GM19395 (cell line): Measurements from ENCODE around the gene TSFM.

Source experiments
- ATAC-seq: cut with Tn5 transposase; IDR thresholded peaks from one replicate; pipeline ENCODE4 v1.9.1; 2021; ENCODE audit warnings: mild to moderate bottlenecking, moderate library complexity; ENCODE audit not compliant: unreplicated experiment

TSFM gene

GRCh38 chr12:57782608-57783465, at the start of gene TSFM:
Gene TSFM (plus strand): TSS chr12:57782787. CDS start chr12:57782802, 15 bp downstream.
- peak; percentile 93 for ATAC-seq

DNA sequence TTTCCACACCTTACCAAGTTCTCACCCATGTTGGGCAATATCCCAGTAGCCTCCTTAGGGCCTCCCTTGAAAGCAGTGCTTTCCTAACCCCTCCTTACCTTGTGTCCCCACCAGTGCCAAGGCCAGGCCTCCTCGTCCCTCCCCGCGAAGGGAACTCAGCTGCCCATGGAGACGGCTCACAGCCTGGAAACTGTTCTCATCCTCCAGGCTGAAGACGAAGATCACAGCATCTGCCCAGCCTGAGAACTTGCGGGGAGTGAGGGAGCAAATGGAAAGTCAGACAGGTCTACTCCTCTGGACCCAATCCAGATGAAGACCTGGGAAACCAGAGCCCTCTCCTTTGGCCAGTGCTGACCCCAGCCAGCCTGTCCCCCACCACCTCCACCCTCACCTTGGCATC, 48.7 kb upstream of the TSFM start:
- ATAC-seq = no peak

GRCh38 chr12:57734591-57734990, 48.0 kb upstream of the TSFM start:
- ATAC-seq = no peak

DNA sequence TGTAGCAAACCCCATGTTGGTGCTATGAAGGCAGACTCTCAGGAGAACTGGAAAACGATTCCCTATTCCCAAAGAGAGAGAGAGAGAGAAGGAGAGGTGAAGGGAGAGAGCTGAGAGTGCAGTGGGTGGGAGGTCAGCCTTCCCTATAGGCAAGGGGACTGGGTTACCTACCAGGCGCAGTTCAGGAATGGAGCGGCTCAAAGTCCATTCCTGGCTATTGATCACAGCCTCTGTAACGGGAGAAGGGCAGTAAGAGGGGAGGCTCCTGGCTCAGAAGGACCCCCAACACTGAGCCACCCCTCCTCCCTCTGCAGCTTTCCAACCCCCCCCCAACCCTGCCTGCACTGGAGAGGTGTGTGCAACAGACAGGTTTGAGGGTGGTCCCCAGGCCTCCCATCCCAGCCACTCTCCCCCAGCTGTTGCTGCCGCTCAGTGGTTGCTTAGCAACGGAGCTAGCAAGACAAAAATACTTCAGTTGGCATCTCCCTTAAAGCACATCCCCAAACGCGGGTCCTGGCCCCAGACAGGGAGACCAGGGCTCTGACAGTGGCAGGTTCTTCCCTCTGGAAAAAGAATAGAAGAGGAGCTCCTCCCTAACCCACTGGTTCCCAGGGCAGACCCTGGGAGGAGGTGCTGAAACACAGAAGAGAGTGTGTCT, 47.3 kb upstream of the TSFM start:
- no peak for ATAC-seq

GRCh38 chr12:57735952-57736740, 46.4 kb upstream of the TSFM start:
- ATAC-seq = no peak

- no peak for ATAC-seq
Observed at GRCh38 chr12:57736741-57737466, 45.7 kb upstream of the TSFM start.

DNA sequence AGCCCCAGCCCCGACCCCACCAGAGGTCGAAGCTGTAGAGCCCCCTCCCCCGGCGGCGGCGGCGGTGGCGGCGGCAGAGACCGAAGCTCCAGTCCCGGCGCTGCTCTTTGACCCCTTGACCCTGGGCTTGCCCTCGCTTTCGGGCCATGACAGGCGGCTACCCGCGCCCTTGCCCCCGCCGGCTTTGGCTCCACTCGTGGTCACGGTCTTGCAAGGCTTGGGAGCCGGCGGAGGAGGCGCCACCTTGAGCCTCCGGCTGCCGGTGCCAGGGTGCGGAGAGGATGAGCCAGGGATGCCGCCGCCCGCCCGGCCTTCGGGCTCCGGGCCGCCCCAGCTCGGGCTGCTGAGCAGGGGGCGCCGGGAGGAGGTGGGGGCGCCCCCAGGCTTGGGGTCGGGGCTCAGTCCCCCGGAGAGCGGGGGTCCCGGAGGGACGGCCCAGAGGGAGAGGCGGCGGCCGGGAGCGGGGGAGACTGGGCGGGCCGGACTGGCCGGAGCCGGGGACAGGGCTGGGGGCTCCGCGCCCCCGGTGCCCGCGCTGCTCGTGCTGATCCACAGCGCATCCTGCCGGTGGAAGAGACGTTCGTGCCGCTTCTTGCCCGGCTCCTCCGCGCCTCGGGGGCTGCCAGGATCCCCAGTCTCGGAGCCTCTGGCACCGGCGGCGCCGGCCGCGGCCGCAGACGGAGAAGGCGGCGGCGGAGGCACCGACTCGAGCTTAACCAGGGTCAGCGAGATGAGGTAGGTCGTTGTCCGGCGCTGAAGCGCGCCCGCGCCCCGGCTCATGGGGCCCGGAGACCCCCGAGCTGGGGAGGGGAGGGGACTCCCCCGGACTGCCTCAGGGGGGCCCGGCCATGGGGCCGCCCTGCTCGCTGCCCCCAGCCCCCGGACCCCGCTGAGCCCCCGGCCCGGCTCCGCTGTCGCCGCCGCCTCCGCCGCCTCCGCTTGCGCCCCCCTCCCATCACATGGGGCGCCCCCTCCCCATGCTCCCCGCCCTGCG, 44.8 kb upstream of the TSFM start:
- no peak for ATAC-seq

DNA sequence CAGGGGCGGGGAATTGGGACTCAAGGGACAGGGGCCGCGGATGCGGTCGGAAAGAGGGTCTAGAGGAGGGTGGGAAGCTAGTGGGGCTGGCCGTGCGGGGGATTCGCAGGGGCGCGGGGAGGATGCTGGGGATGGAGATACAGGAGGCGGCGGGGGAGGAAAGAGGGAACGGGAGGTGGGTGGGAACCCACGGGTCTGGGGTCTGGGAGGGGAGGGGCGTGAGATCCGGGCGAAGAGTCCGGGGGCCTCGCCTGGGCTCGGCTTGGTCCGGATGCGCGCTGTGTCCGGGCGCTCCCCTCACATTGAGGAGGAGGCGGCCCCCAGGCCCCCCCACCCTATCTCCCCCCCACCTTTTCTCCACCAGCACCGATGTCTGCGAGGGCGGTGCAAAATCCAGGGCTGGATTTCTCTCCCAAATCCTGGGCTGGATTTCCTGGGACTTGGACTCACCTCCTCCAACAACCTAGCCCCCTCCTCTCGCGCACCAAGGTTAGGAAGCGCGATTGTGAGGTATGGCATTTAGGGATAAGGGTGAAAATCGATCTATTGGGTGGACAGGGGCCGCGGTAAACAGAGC, 43.8 kb upstream of the TSFM start, which contains the start of gene AGAP2:
TSS of gene AGAP2 (minus strand) at position 82 of the 577 bp plus-strand sequence. CDS start 496 bp downstream, outside the sequence.
- no peak for ATAC-seq

- ATAC-seq = no peak
Observed at GRCh38 chr12:57739387-57739786, 43.2 kb upstream of the TSFM start.

DNA sequence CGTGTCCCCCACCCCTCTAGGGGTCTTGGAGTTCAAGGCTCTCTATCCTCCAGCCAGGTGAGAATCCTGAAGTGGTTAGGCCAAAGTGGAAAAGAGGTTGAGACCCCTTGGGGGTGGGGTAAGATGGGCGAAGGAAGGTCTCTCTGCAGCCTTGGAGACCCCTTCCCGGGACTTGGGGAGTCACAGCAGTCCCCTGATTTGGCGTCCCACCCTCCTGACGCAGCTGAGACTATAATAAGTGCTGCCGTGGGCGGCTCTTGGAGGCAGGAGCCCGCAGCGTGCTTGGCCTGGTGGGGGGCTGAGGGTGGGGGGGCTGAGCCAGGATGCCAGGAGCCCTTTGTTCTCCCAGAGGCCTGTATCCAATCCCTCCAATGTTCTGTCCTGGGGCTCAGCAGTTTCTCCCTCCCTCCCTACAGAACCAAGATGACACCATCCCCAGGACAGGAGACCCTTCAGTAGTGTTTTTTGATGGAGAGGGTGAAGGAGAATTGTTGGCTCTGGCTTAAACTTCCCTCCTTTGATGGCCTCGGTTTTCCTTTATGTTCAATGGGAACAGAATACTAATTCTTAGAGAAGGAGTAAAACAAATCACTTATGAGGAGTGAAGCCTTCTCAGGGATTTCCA, 42.6 kb upstream of the TSFM start:
- ATAC-seq = no peak

DNA sequence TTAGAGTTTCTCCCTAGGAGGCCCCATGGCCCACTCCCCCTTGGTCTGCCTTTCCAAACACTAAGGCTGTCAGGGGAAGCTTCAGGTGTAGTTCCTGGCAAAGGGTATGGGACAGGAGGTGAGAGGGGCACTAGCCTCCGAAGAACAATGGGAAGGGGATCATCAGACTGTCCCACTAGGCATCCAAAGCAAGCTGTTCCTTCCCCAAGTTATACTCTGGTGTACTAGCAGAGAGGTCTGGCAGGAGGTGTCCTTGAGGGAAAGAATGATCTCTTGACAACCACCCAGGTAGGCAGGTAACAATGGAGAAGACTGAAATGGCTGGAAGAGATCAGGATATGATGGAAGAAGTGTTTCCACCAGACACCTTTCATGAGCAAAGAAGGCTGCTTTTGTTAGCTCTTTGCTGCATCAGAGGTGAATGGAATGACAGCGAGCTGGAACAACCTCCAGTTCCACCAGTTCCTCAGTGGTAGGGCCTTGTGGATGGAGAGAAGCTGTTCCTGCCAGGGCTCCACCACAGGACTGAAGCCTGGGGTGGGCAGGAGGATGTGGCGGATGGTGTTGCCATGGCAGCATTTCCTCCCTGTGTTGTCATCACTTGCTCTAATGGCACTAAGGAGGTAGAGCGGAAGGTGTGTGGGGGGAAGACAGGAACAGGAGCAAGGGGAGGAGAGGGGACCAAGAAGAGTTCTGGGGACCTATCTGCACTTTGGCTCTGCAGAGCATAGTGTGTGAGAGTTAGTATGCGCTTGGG, 41.8 kb upstream of the TSFM start:
- ATAC-seq = peak; percentile 56

- no peak for ATAC-seq
Observed at GRCh38 chr12:57741413-57741789, 41.2 kb upstream of the TSFM start.

DNA sequence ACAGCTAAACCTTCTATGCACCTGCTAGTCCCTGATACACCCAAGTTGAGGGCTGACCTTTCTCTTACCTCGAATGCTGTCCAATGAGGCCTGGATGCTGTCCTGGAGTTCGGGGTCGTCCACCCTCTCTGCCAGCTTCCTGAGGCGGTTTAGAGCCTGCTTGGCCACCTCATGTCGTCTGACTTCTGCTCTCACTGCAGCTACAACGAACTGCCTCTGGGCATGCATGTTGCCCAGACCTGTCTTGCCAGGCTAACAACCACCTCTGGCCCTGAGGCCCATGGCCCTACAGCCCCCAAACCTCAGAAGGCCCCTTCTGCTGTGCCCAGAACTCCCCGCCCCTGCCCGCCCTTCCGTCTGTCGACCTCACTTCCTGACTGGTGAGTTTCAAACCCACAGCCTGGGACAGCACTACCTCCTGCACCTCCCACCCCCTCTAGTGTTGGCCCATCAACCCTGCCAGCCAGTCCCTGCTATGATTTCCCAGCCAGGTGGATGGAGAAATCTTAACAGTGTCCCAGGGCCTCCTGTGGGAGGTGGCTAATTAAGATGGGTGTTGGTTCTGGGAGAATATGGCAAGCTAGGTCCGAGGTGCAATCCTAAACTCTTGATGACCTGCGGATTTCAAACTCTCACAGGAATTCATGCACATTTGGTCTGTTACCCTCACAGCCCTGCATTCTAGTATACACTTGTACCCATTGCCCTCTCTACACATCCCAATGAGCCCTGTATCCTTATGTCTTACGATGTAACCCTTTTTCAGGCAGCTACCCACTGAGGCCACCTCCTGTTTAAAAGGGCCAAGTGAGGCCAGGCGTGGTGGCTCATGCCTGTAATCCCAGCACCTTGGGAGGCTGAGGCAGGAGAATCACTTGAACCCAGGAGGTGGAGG, 40.5 kb upstream of the TSFM start:
- peak; percentile 62 for ATAC-seq

GRCh38 chr12:57743769-57744168, 38.8 kb upstream of the TSFM start:
- ATAC-seq = no peak

GRCh38 chr12:57744194-57744776, 38.3 kb upstream of the TSFM start:
- peak; percentile 34 for ATAC-seq

DNA sequence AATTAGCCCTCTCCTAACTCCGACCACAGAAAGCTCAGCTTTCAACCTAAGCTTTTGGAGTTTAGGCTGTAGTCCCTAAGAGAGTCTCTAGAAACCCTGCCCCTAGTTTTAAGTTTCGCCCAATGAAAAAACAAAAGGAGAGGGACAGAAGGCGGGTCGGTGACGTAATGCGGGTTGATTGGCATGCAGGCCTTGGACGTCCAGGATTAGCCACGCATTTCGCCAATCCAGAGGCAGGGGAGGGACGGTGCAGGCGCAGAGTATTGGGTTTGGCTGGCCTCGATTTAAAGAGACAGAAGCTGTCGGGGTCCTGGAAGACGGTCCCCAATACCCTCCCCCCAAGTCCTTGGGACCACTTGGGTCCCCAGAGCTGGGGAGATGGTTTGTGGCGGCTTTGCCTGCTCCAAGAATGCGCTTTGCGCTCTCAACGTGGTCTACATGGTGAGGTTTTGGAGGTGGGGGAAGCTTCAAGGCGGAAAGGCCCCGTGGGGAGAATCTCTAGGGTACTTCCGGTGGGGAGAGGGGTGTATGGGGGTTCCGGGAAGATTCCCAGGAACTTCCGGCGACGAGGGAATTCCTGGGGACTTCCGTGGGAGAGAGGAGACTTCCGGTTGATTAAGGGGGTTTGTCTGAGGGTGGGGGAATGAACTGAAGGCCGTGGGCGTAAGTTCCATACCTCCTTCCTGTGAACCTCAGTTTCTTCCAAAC, 37.7 kb upstream of the TSFM start, which contains the start of gene TSPAN31:
TSS of gene TSPAN31 (plus strand) at position 263 of the 708 bp plus-strand sequence. CDS start at position 379, 116 bp downstream.
- ATAC-seq = peak; percentile 85
